Cerebellar cortex (tissue), 1 donor: ENCODE measurements around the gene MGST3.
A peak's percentile ranks its signal among the peaks of the same experiment; 100 is the strongest.
"Not testable (repeated sequence)": the region's sequence is repeated elsewhere in the genome, so short reads cannot be mapped to it uniquely, and the experiment has no call there.

ENCODE experiments used
- DNase-seq: peaks from one replicate; pipeline ENCODE4 v3.0.0-alpha.2; 2015; ENCODE audit warnings: low spot score

MGST3 gene

DNA sequence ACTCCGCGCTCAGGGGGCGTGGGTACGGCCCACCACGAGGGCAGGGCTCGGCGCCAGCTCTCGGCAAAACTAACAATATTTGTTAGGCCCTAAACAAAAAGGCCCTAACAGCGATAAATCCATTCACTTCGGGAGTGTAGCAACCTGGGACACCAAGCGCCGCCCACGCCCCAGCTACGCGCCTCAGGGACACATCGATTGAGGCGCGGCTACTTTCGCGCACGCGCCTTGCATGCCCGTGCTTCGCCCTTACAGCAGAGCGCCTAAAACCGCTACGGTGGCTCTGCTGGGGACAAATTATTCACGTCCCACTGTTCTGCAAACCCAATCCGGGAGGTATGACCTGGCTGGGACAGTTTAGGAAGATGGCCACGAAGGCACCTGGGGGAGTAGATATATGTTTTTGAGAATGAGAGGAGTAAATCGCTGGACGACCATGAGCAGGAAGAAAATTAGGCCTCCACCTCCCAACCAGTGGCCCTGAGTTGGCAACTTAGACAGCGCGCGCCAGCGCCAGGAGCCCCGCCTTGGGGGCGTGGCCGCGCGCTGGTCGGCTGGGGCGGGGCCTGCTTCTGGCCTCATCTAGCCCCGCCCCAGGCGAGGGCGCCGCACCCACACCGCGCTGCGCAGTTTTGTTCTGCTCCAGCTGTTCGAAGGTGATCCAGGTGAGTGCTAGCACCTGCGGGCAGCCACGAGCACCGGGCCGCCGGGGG lies at the start of gene MGST3:
Gene MGST3 (plus strand): TSS at position 606 of the 713 bp plus-strand sequence. CDS start 18,614 bp downstream, outside the sequence.
- DNase-seq: peak; percentile 96

DNA sequence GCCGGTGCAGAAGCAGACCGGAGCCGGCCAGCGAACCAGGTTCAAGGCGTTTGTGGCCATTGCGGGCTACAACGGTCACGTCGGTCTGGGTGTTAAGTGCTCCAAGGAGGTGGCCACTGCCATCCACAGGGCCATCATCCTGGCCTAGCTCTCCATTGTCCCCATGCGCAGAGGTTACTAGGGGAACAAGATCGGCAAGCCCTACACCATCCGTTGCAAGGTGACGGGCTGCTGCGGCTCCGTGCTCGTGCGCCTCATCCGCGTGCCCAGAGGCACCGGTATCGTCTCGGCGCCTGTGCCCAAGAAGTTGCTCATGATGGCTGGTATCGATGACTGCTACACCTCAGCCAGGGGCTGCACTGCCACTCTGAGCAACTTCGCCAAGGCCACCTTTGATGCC lies 49.1 kb upstream of the MGST3 start:
- no peak for DNase-seq

DNA sequence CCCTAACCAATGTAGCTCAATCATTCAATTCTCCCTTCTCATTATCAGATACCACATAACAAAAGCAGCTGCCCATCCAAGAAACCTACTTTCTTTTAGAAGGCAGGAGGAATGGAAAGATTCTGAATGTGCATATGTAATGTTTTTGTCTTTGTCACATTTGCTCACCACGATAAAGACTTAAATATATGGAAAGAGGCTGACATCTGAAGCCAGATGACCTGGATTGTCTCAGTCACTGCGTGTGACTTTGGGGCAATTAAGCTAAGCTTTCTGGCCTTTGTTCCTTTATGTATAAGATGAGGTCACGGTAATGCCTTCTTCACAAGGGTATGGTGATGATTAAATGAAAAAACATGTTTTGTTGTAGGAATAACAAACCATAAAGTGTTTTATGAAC lies 44.6 kb upstream of the MGST3 start:
- no peak for DNase-seq

DNA sequence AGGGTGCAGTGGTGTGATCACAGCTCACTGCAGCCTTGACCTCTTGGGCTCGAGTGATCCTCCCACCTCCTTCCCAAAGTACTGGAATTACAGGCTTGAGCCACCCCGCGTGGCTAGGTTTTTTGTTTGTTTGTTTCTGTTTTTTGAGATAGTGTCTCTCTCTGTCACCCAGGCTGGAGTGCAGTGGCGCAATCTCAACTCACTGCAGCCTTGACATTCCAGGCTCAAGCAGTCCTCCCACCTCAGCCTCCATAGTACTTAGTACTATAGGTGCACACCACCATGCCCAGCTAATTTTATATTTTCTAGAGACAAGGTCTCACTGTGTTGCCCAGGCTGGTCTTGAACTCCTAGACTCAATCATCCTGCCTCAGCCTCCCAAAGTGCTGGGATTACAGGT lies 39.6 kb upstream of the MGST3 start:
- not testable (repeated sequence) for DNase-seq

DNA sequence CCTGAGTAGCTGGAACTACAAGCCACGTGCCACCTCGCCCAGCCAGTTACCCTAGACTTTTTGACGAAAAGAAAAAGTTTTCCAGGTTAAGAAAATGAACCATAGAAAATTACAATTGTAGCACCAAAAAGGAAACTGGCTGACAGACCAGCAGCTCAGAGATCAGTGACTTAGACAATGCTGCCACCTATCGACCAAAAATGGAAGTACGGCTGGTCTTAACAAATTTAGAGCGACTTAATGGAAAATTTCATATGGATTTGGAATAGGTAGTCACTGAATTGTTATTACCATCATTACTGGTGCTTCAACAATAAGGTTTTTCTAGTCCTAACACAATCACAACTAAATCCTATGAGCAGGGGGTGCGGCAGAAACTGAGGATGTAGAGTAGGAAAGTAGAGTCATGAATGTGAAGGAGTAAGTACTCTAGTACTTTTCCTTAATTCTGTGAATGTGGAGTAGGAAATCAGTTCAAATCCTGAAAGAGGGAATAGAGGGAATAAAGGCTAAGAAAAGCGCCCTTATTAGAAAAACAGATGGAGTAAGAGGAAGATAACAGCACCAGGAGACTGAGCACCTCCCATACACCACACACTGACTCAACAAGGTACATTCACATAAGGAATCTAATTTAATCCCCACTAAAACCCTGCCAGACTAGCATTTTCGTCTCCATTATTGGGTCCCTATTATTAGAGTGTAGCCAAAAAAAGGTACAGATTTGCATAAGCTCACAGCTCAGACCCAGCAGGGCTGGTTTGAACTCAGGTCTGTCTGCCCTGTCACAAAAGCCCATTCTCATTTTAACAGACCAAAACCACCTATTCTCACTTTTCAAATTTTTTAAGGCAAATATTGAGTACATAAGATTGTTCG lies 37.9 kb upstream of the MGST3 start:
- DNase-seq: peak; percentile 82

DNA sequence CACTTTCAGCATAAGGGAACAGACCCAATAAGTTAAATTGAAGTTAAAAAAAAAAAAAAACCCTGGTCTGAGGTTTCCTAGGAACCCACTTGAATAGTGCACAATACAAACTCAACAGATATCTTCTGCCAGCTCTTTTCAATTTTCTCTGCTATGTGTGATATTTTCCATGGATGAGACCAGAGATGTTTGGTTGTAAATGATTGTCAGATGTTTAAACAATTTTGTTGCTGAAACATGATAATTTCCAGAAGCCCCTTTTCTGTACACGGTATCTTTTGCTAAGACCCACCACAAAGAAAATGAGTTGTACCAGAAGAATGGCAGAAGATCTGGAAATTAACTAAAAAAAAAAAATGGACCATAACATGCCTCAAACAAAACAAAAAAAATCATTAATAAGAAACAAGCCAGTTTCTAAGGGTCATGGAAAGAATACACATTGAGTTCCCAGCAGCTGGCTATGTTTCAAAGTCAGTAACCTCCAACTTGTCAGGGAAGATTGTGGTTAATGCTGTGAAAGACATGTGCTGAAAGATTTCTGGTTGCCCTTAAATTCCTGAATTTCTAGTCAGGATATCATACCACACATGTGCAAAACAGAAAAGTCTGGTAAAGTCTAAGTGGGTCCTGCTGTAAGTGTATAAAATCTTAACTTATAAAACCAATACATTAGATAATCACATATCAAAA lies 35.6 kb upstream of the MGST3 start:
- DNase-seq: no peak

DNA sequence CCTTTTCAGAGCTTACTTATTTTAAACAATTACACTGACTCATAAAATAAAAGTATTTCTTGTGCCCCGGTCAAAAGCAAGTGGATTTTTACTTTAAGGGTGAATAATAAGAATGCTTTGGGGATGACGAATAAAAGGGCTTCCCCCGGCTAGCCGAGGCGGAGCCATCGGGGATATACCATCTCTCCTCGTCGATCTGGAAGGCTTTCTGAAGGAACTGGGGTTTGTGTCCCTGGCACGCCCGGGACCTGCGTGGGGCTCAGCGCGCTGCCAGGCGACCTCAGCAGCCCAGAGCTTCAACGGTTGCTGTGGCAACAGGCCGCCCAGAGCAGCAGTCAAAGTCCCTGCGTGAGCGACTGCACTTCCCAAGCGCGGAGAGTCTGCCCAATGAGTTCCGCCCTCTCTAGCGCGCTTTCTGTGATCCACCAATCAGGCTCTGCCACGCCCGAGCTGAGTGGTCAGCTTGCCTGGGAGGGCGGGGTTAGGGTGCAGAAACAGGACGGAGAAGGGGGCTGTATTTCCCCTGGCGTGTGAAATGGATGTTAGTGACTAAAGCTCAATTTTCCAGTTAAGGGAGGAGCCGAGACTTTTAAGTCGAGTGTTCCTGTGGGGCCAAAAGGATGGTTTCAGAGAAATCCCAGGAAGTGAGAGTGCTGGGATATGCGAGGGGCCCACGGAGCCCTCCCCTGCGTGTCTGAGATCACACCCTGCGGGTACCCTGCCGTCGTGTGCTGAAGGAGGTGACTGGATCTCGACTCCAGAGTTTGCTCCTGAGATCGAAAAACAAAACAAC lies 33.0 kb upstream of the MGST3 start:
- peak; percentile 98 for DNase-seq

DNA sequence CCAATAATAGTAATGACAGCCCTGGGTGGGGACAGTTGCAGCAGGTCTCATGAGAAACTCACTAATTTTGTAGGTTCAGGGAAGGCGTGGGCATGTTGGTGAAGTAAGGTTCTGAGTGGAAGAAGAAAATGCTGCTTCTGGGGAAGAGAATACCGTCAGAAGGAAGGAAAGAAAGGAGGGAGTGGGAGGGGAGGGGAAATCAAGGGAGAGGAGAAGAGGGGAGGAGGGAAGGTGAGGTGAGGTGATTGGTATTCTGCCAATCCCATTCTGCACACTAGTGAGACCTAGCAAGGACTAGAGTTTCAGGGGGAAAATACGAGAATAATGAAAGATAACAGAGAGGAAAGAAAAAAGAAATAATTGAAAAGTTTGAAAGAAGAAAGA lies 32.4 kb upstream of the MGST3 start:
- peak; percentile 29 for DNase-seq

DNA sequence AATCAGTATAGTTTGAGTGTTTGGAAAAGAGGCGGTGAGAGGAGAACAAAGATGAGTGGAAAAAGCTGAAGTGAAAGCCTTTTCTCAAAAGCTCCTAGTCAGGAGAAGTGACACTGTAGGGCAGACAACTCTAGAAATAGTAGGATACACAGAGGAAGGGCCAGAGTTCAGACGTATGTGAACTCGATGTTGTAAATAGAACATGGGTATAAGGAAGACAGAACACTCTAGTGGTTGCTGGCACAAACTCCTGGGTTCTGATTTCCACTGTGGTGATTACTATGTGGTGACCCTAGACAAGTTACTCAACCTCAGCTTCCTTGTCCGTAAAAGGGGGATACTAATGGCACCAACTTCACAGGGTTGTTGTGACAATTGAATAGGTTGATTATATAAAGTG lies 30.2 kb upstream of the MGST3 start:
- no peak for DNase-seq

DNA sequence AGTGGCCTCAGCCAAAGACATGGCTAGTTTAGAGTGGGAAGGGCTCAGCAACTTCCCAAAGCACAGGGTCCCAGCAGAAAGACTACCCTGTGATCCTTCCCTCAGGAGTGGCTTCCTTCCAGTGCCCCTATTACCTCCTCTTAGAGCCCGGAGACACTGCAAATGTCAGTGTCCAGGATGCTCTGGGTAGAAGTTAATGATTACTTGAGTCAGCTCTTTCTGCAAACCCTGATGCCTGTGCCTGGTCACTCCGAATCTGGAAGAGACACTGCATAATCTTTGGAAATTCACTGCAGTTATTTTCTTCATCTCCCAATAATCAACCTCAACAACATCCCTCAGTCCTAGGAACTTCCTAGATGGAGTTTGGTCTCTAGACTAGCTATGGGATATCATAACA lies 27.2 kb upstream of the MGST3 start:
- no peak for DNase-seq

DNA sequence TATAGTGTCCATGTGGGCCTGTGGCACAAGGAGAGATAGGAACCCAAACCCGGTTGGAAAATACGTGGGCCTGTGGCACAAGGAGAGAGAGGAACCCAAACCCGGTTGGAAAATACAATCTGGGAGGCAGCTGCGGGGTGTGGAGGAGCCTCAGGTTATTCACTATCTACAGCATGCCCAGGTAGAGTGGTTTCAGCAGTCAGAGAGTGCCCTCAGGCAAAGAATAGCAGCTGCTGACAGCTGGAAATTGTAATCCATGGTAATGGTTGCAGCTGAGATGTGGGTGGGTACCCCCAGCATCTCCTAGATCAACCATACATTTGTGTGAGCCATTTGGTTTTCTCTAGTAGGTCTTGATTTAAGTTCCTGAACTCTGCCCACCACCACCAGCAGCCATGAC lies 25.8 kb upstream of the MGST3 start:
- DNase-seq: no peak

DNA sequence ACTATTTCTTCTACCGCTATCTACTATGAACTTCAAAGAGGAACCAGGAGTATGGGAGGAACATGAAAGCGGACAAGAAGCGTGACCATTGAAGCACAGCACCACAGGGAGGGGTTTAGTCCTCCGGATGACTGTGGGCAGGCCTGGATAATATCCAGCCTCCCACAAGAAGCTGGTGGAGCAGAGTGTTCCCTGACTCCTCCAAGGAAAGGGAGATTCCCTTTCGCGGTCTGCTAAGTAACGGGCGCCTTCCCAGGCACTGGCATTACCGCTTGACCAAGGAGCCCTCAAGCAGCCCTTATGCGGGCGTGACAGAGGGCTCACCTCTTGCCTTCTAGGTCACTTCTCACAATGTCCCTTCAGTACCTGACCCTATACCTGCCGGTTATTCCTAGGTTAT lies 24.4 kb upstream of the MGST3 start:
- not testable (repeated sequence) for DNase-seq

DNA sequence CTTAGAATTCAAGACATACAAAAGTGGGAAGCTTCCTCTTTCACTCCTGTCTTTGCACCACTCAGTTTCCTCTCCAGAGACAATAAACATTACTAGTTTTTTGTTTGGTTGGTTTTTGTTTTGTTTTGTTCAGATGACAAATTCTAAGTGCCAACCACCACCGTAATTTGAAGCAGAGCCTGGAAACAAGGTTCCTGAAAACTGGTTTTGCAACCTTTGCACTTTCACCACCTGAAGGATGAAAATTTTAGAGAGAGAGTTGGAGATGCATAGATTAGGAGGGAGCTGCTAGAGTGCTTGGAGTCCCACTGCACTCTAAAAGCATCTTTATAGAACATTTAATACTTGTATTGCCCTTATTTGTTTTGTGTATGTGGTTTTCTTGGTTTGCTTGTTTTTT lies 20.2 kb upstream of the MGST3 start:
- no peak for DNase-seq

DNA sequence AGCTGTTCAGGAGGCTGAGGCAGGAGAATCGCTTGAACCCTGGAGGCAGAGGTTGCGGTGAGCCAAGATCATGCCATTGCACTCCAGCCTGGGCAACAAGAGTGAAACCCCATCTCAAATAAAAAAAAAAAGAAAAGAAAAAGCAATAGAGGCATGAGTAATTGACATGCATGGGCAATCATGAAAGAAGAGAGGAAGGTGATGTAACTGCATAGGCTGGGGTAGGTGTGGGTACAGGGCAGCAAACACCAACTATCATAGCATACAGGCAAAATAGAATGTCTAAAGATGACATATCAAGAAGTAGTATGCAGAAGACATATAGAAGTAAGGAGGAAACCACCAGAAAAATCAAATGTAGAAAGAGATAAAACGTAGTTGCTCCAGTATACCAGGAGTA lies 19.0 kb upstream of the MGST3 start:
- no peak for DNase-seq

DNA sequence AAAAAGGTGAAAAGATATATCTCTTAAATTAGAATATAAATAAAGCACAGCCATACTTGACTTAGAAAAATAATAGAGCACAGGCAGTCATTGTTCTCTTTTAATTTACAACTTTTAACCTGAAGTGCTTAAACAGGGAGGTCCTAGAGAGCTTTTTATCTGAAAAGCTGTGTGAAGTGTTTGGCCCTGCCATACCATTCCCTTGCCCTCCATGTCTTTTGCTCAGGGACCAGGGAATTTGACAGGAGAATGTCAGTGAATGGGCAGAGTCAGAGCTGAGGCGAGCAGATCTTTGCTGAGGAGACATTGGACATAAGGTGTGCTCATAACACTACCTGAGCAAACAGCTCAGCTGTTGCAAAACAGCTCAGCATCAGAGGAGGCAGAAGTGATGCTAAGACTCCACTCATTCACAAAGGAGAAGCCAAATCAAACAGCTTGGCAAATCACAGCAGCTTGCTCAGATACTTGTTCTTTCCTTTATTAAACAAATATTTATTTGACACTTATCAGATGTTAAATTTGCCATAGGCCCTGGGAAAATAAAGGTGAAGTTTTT lies 14.9 kb upstream of the MGST3 start:
- no peak for DNase-seq

DNA sequence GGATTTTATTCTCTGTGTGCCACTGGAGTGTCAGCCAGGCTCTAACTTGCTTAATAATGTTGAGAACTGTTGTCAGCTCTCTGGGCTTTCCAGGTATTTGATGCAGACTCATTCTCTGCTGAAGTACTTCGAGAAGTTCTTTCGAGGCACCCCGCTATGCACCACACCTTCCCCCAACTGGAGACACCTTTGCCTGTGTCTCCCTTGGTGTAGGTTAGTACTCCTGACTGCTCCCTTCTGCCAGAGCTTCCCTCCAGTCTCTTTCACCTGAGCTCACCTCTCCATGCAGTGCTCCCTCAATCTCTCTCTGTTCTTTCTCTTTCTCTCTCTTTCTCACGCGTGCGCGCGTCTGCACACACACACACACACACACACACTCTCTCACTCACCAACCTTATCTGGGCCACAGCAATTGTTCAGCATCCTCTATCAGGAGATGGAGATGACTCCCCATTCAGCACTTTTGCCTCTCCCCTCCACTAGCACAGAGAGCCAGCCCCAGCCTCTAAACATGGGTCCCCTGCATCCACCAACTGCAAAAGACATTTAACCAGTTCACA lies 14.0 kb upstream of the MGST3 start:
- DNase-seq: no peak

DNA sequence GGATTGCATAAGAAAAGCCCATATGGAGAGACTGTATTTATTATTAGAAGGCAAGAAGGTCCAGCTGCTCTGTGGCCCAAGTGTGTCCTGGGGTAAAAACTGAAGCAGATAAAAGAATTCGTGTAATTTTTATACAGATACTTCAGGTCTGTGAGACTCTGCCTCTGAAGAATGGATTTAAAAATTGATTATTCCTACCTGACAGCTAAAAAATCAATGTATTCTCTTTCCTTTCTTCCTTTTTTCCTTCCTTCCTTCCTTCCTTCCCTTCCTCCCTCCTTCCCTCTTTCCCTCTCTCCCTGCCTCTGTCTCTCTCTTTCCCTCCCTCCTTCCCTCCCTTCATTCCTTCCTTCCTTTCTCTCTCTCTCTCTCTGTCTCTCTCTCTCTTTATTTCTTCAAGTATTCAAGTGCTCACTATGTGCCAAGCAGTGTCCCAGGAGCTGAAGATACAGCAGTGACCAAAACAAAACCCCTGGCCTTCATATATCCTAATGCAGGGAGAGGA lies 11.3 kb upstream of the MGST3 start:
- DNase-seq: no peak

DNA sequence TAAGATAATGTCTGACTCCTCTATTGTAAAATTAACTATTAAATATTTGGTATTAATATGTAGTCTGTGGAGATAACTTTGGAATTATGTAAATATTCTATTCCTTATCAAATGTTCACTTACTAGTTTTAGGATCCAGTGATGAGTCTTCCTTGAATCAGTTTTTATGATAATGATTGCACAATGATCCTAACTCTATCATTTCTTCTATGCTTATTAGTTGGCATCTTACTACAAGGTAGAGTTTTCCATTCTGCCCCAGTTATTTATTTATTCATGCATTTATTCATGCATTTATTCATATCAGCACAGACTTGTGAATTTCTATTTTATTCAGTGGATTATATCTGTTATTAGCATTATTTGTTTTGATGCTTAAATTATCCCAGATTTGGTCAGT lies 7.4 kb upstream of the MGST3 start:
- DNase-seq: no peak

DNA sequence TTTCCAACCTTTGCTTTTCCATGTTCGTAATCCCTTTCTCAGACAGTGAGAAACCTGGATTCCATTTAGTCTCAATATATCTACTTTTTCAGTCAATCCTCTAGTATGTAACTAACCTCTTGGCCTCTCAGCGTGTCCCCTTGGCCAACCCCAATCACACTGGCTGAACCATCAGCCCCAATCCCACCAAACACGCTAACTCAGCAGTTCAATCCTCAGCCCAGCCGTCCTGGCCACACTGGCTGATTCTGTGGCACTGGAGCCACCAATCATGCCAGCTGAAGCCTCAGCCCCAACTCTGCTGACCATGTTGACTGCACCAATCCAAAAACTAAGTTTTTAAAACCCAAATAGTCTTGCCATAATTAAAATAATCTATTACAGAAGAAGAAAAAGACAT lies 6.6 kb upstream of the MGST3 start:
- no peak for DNase-seq

DNA sequence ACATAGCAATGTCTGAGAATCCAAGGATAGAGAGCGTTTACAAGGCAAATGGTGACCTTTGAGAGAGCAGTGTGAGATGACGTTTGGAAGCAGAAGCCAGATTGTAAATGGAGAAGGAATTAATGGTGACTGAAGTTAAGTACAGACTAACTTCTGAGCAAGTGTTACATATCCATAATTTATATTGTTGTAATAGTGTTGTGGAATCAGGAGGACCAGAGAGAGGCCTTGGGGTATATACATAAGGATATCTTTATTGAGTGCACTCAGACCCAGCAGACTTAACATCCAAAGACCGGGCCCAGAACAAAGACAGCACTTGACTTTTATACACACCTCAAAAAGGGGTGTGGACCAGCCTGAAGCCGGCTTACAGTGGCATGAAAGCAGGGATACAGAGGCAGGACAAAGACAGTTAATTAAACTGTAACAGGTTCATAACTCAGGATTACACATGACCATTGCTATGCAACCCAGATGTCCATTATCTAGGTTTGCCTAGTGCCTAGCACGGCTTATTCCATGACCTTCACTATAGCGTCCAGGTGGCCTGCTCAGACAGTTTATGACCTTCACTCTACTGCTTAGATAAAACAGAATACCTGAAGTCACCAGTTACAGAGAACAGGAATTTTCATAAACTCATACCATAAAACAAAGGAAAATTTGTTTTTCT lies 2.7 kb upstream of the MGST3 start:
- DNase-seq: no peak

DNA sequence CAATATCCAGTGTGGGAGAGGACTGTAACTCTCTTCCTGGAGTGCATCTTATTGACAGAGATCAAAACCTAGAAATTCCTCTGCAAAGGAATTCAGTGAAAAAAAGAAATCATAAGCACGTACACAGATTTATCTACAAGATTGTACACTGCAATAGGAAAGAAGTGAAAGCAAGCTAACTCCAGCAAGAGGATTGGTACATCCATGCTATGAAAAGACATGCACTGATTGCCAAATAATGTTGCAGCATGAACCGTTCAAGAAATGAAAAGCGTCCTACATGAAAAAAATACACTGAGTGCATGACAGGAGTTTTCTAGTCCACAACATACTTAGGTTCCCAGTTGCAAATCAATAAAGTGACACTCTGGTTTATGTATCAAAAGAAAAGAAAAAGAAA lies 1.9 kb upstream of the MGST3 start:
- no peak for DNase-seq
